ENCODE measurements around the gene HYAL3. TPM values are rescaled to one million over a fixed set of nuclear protein-coding genes. Genes with fewer than 3 reads are reported as not detected.
A peak's percentile ranks its signal among the peaks of the same experiment; 100 is the strongest.
"Not testable (repeated sequence)": the region's sequence is repeated elsewhere in the genome, so short reads cannot be mapped to it uniquely, and the experiment has no call there.

The HYAL3 gene
- total RNA-seq, 1 experiment from 2014 or later, result 3.0 TPM

GRCh38 chr3:50270422-50271224 lies 28.6 kb downstream of the HYAL3 start:
- DNase-seq (ENCODE audit: low read depth), result peak; percentile 37

- peak; percentile 80 for DNase-seq (ENCODE audit: low read depth)
Observed at GRCh38 chr3:50269977-50270413, 29.2 kb downstream of the HYAL3 start.

DNA sequence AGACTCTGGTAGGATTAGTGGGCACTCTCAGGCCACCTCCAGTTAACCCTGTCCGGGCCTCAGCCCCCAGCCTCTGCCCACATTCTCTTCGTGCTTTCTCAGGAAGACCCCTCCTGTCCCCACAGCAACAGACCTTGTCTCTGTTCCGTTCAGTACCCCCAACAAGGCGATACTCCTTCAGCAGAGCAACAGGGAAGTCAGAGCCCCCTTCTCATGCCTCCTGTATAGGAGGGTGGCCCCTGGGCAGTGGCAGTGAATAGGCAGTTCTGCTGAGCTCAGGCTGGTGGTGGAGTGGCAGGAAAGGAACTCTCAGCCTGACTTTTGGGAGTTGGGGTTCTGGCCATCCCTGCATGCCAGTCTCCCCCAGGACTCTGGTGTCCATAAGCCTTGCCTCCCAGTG lies 29.7 kb downstream of the HYAL3 start:
- DNase-seq (ENCODE audit: low read depth), result no peak

GRCh38 chr3:50268703-50269451 lies 30.3 kb downstream of the HYAL3 start, which contains the start of gene SEMA3B:
SEMA3B (plus strand) TSS chr3:50269147; CDS start chr3:50269241, 94 bp downstream.
- peak; percentile 88 for DNase-seq (ENCODE audit: low read depth)

- DNase-seq (ENCODE audit: low read depth), result no peak
Observed at GRCh38 chr3:50268276-50268675, 30.9 kb downstream of the HYAL3 start.

DNA sequence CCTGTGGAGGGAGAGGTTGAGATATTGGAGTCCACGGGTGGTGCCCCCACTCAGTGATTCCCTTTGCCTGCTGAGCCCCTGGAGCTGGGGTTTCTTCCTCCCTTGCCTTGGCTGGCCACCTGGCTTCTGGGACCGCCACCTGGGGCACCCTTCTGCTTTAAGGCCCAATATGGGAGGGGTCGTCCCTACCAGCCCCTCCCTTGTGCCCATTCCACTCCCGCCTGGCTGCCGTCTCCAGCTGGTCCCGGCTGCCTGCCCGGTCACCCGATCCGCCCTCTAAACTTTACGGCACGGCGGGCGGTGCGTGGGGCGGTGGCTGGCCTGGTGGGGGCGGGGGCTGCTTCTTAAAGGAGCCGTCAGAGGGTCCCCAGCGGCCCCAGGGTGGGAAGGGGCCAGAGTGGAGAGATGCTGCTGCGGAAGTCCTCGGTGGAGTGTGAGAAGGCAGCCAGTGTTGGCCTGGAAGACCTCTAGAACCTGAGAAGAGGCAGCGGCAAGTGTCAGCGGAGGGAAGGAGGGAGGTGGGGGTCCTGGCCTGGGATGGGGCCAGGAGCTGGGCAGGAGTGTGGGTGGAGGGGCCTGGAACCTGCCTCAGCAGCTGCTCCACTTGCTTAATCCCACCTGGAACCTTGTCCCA lies 31.8 kb downstream of the HYAL3 start:
- DNase-seq (ENCODE audit: low read depth), result no peak

DNA sequence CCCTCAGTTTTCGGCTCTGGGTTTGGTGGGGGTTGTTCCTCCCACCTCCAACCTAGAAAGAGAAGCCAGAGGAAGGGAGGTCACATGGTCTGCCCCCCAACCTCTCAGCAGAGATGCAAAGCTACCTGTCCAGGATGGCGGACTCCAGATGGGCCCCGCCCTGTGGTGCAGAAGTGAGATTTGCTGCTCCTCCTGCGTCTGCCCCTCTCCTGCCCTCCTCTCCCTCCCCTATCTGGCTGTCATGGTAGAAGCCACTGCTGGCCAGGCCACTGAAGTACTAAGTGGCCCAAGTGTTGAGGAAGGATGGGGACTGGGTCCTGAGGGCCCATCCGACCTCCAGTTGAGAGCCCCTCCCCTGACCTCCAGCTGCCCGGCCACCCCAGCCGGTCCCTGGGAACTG lies 32.4 kb downstream of the HYAL3 start:
- no peak for DNase-seq (ENCODE audit: low read depth)

- no peak for DNase-seq (ENCODE audit: low read depth)
Observed at GRCh38 chr3:50266017-50266416, 33.2 kb downstream of the HYAL3 start.

DNA sequence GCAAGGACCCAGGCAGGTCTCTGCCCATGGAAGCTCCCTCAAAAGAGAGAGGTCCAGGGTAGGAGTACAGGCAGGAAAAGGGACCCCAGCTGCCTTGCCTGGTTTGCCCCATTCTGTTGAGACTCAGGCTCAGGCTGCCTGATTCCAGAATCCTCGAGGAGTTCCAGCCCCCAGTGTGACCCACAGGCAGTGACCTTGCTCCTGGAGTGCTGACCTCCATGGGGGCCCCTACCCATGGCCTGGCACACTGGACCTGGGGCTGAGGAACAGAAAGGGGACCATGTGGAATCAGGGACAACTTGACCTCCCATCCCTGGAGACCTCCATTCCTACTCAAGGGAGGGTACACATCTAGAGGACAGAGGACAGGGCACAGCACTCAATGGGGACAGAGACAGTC lies 33.6 kb downstream of the HYAL3 start:
- no peak for DNase-seq (ENCODE audit: low read depth)

- DNase-seq (ENCODE audit: low read depth), result peak; percentile 59
Observed at GRCh38 chr3:50264964-50265485, 34.2 kb downstream of the HYAL3 start.

- peak; percentile 90 for DNase-seq (ENCODE audit: low read depth)
Observed at GRCh38 chr3:50264383-50264963, 34.7 kb downstream of the HYAL3 start.

DNA sequence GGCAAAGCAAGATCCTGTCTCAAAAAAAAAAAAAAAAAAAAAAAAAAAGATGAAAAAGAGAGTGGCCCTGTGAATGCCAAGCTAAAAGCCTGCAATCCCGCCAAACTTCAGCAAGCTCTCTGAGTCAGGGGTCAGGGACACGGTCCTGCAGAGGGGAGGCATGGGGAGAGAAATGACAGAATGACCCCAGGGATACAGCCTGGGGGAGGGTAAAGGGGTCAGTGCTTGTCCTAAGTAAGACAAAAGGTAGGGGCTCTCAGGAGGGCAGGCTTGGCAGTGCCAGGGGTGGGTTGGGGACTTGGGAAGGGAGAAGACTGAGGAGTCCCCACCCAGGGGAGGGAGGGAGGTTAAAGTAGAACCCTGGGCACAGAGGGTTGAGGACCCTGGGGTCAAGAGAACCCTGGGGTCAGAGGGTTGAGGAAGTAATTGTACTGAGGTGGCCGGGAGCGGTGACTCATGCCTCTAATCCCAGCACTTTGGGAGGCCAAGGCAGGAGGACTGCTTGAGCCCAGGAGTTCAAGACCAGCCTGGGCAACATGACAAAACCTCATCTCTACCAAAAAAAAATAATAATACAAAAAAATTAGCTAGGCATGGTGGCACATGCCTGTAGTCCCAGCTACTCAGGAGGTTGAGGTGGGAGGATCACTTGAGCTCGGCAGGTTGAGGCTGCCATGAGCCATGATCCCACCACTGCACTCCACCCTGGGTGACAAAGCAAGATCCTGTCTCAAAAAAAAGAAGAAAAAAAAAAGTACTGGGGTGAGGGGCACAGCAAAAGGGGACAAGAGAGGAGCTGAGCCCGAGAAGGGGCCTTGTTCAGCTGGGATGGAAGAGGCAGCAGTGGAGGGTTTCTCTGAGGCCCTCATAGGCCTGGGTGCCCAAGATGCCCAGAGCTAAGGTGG lies 35.5 kb downstream of the HYAL3 start:
- DNase-seq (ENCODE audit: low read depth), result peak; percentile 58

- DNase-seq (ENCODE audit: low read depth), result no peak
Observed at GRCh38 chr3:50262778-50263177, 36.4 kb downstream of the HYAL3 start.

DNA sequence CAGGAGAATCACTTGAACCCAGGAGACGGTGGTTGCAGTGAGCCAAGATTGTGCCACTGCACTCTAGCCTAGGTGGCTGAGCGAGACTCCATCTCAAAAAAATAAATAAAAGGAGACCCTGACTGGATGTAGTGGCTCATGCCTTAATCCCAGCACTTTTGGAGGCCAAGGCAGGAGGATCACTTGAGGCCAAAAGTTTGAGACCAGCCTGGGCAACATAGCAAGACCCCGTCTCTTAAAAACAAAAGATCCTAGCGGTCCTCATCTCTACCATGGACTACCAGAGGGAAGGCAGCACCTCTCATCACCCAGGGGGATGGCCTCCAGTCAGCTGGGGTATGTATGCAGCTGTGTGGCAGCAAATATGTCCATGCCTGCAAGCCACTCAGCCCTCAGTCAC lies 37.0 kb downstream of the HYAL3 start:
- DNase-seq (ENCODE audit: low read depth), result not testable (repeated sequence)

- no peak for DNase-seq (ENCODE audit: low read depth)
Observed at GRCh38 chr3:50261505-50261904, 37.7 kb downstream of the HYAL3 start.

DNA sequence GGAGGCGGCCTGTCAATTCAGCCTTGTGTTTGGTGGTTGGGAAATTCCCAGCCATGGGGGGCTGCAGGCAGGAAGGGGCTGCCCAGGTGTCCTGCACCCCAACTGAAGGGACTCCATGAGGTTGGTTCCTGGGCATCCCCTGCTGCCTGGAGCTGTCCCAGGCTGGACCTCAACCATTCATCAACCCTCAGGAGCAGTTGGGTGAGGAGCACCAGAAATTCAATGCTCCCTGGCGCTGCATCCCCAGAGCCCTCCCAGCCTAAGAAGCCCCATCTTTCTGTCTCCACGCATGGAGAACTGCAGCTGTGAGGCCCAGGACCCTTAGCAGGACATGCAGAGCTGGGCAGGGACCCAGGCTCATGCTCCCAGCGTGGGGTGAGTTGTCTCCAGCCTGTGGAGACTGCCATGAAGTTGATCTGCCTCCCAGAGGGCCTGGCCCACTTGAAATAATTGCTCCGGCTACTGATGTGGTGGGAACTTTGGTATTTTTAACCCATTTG lies 38.2 kb downstream of the HYAL3 start:
- no peak for DNase-seq (ENCODE audit: low read depth)

GRCh38 chr3:50260027-50260941 lies 38.9 kb downstream of the HYAL3 start:
- peak; percentile 81 for DNase-seq (ENCODE audit: low read depth)

DNA sequence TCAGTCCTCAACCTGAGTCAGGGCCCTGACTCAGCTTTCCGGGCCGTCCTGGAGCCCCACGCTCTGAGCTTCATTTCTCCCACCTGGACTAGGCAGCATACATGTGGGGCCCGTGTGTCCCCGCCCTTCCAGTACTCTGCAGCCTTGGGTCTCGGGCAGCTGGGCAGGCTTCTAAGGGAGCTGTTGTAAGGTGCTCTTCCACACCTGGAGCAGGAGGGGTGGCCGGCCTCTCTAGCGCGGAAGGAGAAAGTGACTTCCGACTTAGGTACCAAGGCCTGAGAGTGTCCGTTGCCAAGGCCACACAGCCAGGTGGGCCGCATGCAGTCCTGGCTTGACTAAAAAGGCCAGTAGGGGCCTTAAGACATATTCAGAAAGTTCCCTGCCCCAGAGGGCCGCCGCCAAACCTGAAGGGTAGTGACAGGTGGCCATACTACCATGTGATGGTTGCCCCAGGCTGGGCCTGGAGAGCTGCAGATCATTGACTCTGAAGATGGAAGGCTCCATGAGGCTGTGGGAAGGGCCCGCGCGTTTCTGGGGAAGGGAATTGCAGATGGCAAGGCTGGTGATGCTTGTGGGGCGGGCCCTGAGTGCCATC lies 39.7 kb downstream of the HYAL3 start:
- DNase-seq (ENCODE audit: low read depth), result no peak

- no peak for DNase-seq (ENCODE audit: low read depth)
Observed at GRCh38 chr3:50258979-50259378, 40.2 kb downstream of the HYAL3 start.
